Astrocyte (in vitro differentiated cells and primary cell): Measurements from ENCODE around the gene REL. TPM values are rescaled to one million over a fixed set of nuclear protein-coding genes. Genes with fewer than 3 reads are reported as not detected.

Experiments used
- DNase-seq: peaks from one replicate; pipeline ENCODE4 v3.0.0-alpha.2; 2010; ENCODE audit warnings: low read depth
- FAIRE-seq: peaks from 2 replicates; lab custom pipeline; 2011; peaks lifted over from hg19 to GRCh38; lab: Jason Lieb, UNC
- H2AFZ ChIP-seq: 2 replicates; pipeline ENCODE4 v1.6.0; 2012; ENCODE audit warnings: low read depth, low read length, inconsistent platforms
- H3K27ac ChIP-seq: 2 replicates; pipeline ENCODE4 v1.5.1; 2011; ENCODE audit warnings: low read depth, low read length, inconsistent platforms
- H3K27me3 ChIP-seq: 2 replicates; pipeline ENCODE4 v1.6.0; 2011; ENCODE audit warnings: low read length, inconsistent platforms; ENCODE audit not compliant: insufficient read depth
- H3K36me3 ChIP-seq: 2 replicates; pipeline ENCODE4 v1.5.1; 2011; ENCODE audit warnings: low read length, inconsistent platforms; ENCODE audit not compliant: insufficient read depth
- H3K4me1 ChIP-seq: 2 replicates; pipeline ENCODE4 v1.5.1; 2011; ENCODE audit warnings: low read length, inconsistent platforms; ENCODE audit not compliant: insufficient read depth
- H3K4me2 ChIP-seq: 2 replicates; pipeline ENCODE4 v1.6.0; 2012; ENCODE audit warnings: low read length, inconsistent platforms
- H3K4me3 ChIP-seq: 2 replicates; pipeline ENCODE4 v1.5.1; 2011; ENCODE audit warnings: low read depth, mild to moderate bottlenecking, low read length, inconsistent platforms; ENCODE audit not compliant: insufficient read depth
- H3K79me2 ChIP-seq: 2 replicates; pipeline ENCODE4 v1.6.0; 2012; ENCODE audit warnings: mild to moderate bottlenecking, low read length, inconsistent platforms; ENCODE audit not compliant: insufficient read depth
- H3K9ac ChIP-seq: 2 replicates; pipeline ENCODE4 v1.6.0; 2012; ENCODE audit warnings: mild to moderate bottlenecking, low read length, inconsistent platforms
- H3K9me3 ChIP-seq: 2 replicates; pipeline ENCODE4 v1.5.1; 2012; ENCODE audit warnings: low read depth, mild to moderate bottlenecking, low read length, inconsistent platforms; ENCODE audit not compliant: insufficient read depth
- H4K20me1 ChIP-seq: 2 replicates; pipeline ENCODE4 v1.6.0; 2012; ENCODE audit warnings: low read length, inconsistent platforms; ENCODE audit not compliant: insufficient read depth
- H3K27ac Mint-ChIP-seq: one replicate; pipeline ENCODE4 v1.8.0; 2021; ENCODE audit warnings: mild to moderate bottlenecking, mixed read lengths; ENCODE audit not compliant: unreplicated experiment
- H3K27me3 Mint-ChIP-seq: one replicate; pipeline ENCODE4 v1.8.0; 2021; ENCODE audit warnings: low read depth, mixed read lengths; ENCODE audit not compliant: unreplicated experiment
- H3K36me3 Mint-ChIP-seq: one replicate; pipeline ENCODE4 v1.8.0; 2021; ENCODE audit warnings: low read depth, mixed read lengths; ENCODE audit not compliant: unreplicated experiment
- H3K4me1 Mint-ChIP-seq: one replicate; pipeline ENCODE4 v1.8.0; 2021; ENCODE audit warnings: low read depth, mixed read lengths; ENCODE audit not compliant: unreplicated experiment
- H3K4me3 Mint-ChIP-seq: one replicate; pipeline ENCODE4 v1.8.0; 2021; ENCODE audit warnings: mild to moderate bottlenecking, moderate library complexity, mixed read lengths; ENCODE audit not compliant: unreplicated experiment
- H3K9me3 Mint-ChIP-seq: one replicate; pipeline ENCODE4 v1.8.0; 2021; ENCODE audit warnings: mild to moderate bottlenecking, mixed read lengths; ENCODE audit not compliant: unreplicated experiment
- EZH2 ChIP-seq: IDR thresholded peaks from 2 replicates; pipeline ENCODE4 v1.6.1; 2012; ENCODE audit warnings: mild to moderate bottlenecking, low read length, inconsistent platforms; ENCODE audit not compliant: insufficient read depth
- total RNA-seq: library from RNA; stranded (reverse); gene quantifications from 2 replicates; pipeline ENCODE4 v1.2.1, GENCODE V29; 2021
- TF ChIP-seq, protein P1 (sequence below): IDR thresholded peaks from 2 replicates; pipeline ENCODE4 v1.5.1; 2011; ENCODE audit warnings: low read depth, mild to moderate bottlenecking, inconsistent platforms, low read length, moderate library complexity; ENCODE audit not compliant: insufficient read depth

The REL gene
- total RNA-seq, 1 donor from 2014 or later, result 6.5 TPM

- no peaks in the 10 kb centered on the region for H3K79me2 ChIP-seq
Observed at GRCh38 chr2:60834270-60834717, 47.1 kb upstream of the REL start.

GRCh38 chr2:60836491-60836890, 44.9 kb upstream of the REL start:
- Histone ChIP-seq H3K27me3 (peaks cover 12% of the 10 kb centered on the region), H3K4me3 (no peak overlapping the region), H3K4me2 (no peak overlapping the region), H3K9ac (no peak overlapping the region), H3K36me3 (no peaks in the 10 kb centered on the region), H3K27ac (no peak overlapping the region), H4K20me1 (no peaks in the 10 kb centered on the region), H3K4me1 (no peaks in the 10 kb centered on the region), H2AFZ (no peak overlapping the region), H3K9me3 (no peaks in the 10 kb centered on the region), H3K79me2 (no peaks in the 10 kb centered on the region)
- Mint-ChIP-seq H3K27ac (no peak overlapping the region), H3K36me3 (no peaks in the 10 kb centered on the region), H3K4me1 (no peaks in the 10 kb centered on the region), H3K9me3 (no peaks in the 10 kb centered on the region), H3K27me3 (peaks cover 16% of the 10 kb centered on the region), H3K4me3 (no peak overlapping the region)
- FAIRE-seq, result no peak
- TF ChIP-seq EZH2, result no peak
- TF ChIP-seq, protein P1, sequence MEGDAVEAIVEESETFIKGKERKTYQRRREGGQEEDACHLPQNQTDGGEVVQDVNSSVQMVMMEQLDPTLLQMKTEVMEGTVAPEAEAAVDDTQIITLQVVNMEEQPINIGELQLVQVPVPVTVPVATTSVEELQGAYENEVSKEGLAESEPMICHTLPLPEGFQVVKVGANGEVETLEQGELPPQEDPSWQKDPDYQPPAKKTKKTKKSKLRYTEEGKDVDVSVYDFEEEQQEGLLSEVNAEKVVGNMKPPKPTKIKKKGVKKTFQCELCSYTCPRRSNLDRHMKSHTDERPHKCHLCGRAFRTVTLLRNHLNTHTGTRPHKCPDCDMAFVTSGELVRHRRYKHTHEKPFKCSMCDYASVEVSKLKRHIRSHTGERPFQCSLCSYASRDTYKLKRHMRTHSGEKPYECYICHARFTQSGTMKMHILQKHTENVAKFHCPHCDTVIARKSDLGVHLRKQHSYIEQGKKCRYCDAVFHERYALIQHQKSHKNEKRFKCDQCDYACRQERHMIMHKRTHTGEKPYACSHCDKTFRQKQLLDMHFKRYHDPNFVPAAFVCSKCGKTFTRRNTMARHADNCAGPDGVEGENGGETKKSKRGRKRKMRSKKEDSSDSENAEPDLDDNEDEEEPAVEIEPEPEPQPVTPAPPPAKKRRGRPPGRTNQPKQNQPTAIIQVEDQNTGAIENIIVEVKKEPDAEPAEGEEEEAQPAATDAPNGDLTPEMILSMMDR, result no peak
- DNase-seq, result no peak

More at GRCh38 chr2:60834270-60834717, 47.1 kb upstream of the REL start:
- peaks cover 2% of the 10 kb centered on the region for H3K9me3 Mint-ChIP-seq
- Histone ChIP-seq H3K9me3 (no peaks in the 10 kb centered on the region), H3K36me3 (no peaks in the 10 kb centered on the region), H3K27ac (no peak overlapping the region), H4K20me1 (no peaks in the 10 kb centered on the region), H3K4me1 (no peaks in the 10 kb centered on the region), H3K4me3 (no peak overlapping the region), H3K4me2 (no peak overlapping the region), H2AFZ (no peak overlapping the region), H3K9ac (no peak overlapping the region), H3K27me3 (peaks cover 16% of the 10 kb centered on the region)
- TF ChIP-seq, protein P1, result no peak
- TF ChIP-seq EZH2, result no peak
- H3K4me3 Mint-ChIP-seq, result no peak overlapping the region
- H3K27ac Mint-ChIP-seq, result no peak overlapping the region
- H3K36me3 Mint-ChIP-seq, result no peaks in the 10 kb centered on the region
- no peak for DNase-seq
- peaks cover 12% of the 10 kb centered on the region for H3K27me3 Mint-ChIP-seq
- no peaks in the 10 kb centered on the region for H3K4me1 Mint-ChIP-seq
- no peak for FAIRE-seq

DNA sequence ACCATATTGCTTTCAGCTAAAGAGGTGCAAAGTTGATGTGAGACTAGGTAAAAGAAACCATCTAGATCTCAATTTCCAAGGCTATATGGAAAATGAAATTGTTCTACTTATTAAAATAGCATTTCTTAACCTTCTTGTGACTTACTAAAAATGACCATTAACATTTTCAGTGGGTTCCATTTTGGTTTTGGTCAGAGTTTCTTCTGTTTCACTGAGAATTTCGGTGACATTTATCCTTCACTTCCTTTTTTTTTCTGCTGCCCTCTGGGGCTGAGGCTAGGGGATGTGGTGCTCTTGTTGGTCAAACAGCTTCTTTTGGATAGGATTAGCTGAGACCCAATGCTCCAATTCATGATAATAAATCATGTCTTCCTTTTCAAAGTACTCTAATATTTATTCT, 44.3 kb upstream of the REL start:
- FAIRE-seq, result no peak
- Histone ChIP-seq H3K79me2 (no peaks in the 10 kb centered on the region), H2AFZ (no peak overlapping the region), H3K27ac (no peak overlapping the region), H3K9ac (no peak overlapping the region), H4K20me1 (no peaks in the 10 kb centered on the region), H3K4me2 (no peak overlapping the region), H3K36me3 (no peaks in the 10 kb centered on the region), H3K27me3 (peaks cover 12% of the 10 kb centered on the region), H3K9me3 (no peaks in the 10 kb centered on the region), H3K4me3 (no peak overlapping the region), H3K4me1 (no peaks in the 10 kb centered on the region)
- H3K4me1 Mint-ChIP-seq, result no peaks in the 10 kb centered on the region
- H3K27ac Mint-ChIP-seq, result no peak overlapping the region
- no peak overlapping the region for H3K4me3 Mint-ChIP-seq
- no peak for TF ChIP-seq EZH2
- TF ChIP-seq, protein P1, result no peak
- no peaks in the 10 kb centered on the region for H3K9me3 Mint-ChIP-seq
- peaks cover 16% of the 10 kb centered on the region for H3K27me3 Mint-ChIP-seq
- no peak for DNase-seq
- no peaks in the 10 kb centered on the region for H3K36me3 Mint-ChIP-seq
